HG03469 (cell line): ENCODE results near the gene DAAM2.

Experiments
- ATAC-seq: cut with Tn5 transposase; IDR thresholded peaks from one replicate; pipeline ENCODE4 v1.9.1; 2021; ENCODE audit warnings: mild to moderate bottlenecking, moderate library complexity, moderate number of reproducible peaks; ENCODE audit not compliant: unreplicated experiment

DAAM2 gene

GRCh38 chr6:39947611-39948068 lies 155.5 kb downstream of the DAAM2 start:
- no peak for ATAC-seq

- no peak for ATAC-seq
These were observed 156.1 kb downstream of the DAAM2 start for GRCh38 chr6:39948199-39948791.

- no peak for ATAC-seq
These were observed 158.0 kb downstream of the DAAM2 start for GRCh38 chr6:39950125-39950720.

DNA sequence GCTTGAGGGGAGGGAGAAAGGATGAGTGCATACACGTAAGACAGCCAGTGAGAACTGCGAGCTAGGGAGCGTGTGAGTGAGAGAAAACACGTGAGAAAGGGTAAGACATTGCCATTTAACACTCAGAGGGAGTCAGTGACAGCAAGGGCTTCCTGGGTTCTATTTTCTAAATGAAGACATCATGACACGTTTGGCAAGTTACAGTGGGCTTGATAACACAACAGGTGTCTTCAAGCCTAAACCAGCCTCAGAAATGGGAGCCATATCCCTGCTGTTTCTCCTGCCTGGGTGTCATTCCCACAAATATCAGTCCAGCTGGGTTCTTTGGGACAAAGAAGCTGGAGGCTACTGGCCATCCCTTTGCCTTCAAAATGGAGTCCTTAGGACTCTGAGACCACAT lies 159.0 kb downstream of the DAAM2 start:
- ATAC-seq, result no peak

DNA sequence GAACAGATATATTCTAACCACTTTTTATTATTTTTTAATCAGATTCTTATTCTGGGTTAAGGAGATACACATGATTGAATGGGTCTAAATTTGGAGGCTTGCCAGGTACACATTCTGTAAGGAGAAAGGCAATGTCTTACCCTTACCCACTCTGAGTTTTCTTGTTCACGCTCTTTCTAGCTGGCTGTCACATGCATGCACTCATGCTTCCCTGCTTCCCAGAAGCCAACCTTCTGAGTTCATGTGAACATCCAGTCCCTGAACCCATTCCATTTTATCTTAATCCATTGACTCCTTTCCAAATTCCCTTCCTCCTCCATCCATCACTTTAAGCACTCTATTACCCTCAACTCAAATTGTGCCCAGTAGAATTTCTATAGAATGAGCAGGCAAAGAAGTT lies 159.5 kb downstream of the DAAM2 start:
- ATAC-seq, result no peak

DNA sequence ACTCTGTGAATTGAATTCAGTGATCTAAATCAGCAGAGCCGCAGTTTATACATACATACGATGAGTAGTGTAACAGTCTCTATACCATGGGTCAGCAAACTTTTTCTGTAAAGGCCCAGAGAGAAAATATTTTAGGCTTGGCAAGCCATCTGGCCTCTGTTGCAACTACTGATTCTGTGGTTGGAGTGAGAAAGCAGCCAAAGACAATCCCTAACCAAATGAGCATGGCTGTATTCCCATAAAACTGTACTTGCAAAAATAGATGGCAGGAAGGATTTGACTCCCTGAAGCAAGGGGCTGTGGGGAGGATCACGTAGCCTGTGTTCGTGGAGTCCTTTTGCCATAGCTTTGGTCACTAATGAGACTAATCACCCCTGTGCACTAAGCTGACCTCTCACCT lies 160.0 kb downstream of the DAAM2 start:
- no peak for ATAC-seq

DNA sequence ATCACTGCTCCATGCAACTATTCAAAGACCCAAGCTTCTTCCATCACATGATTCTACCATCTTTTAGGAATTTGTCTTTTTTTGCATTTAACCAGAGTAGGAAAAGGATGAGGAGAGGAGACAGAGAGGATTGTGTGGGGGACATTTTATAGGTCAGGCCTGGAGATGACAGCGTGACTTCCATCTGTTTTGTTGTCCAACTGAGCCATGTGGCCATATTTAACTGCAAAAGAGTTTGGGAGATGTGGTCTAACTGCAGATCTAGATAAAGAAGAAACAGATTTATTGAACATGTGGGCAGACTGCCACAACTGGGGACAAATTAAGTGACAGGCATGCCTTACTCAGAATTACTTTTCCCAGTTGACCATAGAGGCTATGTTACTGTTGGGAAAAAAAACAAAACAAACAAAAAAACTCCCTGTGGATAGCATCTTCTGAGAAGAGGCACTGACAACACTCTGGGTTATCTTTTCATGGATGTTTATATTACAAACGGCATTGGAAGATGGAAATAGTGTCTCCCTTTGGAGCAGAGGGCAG lies 161.0 kb downstream of the DAAM2 start:
- ATAC-seq, result no peak
